Ramos (cell line): Measurements from ENCODE around the gene CD3G.

ENCODE experiments used
- in situ Hi-C: fragments of 300-500 bp; cut with MboI; formaldehyde crosslinking; loops from one replicate; pipeline ENCODE4 v1.14.3; 2022; ENCODE audit warnings: low sequenced_read_pairs; ENCODE audit not compliant: unreplicated experiment

The CD3G gene

DNA sequence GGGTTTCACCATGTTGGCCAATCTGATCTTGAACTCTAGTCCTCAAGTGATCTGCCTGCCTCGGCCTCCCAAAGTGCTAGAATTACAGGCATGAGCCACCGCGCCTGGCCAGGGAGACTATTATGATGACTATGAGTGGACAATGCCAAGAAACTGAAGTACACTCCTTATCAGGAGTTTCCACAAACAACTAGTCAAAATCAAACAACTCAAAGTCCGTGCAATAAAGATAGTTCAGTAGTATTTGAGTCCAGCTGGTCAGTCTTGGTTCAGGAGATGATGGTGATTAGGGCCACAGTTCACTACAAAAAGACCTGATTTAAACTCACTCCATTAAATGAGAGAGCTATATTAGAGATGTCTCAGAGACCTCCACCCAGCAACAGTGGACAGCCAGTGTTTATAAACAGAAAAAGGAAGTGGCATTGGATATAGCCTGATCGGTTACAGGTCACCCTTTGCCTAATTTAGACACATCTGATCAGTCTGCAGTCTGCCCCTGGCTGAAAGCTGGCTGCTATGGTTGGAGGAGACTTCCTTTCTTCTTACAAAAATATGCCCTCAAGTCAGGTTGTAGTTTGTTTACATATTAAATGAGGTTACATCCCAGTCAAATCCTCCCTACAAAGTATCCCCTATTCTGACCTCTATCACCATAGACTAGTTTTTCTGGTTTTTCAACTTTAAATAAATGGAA lies 22.6 kb upstream of the CD3G start:
- in situ Hi-C loops = no loop called here

DNA sequence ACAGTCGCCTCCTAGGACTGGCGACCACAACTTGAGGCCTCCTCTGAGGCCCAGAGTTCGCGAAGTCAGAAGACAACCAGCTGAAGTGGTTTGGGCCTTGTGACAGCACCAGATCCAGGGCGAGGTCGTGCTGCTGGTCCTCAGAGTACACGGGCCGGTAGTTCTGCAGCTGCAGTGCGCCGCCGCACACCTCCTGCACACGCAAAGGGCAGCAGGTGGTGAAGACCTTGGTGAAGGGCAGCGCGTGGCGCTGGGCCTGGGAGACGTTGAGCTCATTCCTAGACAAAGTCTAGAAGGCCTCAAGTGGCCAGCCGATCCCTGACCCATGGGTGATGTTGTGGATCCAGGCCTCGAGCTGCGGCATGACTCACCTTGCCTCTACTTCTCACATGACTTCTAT lies 21.4 kb upstream of the CD3G start:
- in situ Hi-C loops = no loop called here

- in situ Hi-C loops = no loop called here
Observed at GRCh38 chr11:118325283-118325682, 18.9 kb upstream of the CD3G start.

DNA sequence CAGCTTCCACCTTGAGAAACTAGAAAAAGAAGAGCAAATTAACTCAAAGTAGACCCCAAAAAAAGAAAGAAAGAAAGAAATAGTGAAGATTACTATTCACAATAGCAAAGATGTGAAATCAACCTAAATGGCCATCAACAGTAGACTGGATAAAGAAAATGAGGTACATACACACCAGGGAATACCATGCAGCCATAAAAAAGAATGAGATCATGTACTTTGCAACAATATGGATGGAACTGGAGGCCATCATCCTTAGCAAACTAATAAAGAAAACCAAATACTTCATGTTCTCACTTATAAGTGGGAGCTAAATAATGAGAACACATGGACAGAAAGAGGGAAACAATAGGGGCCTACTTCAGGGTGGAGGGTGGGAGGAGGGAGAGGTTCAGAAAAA lies 15.4 kb upstream of the CD3G start:
- in situ Hi-C loops = no loop called here

DNA sequence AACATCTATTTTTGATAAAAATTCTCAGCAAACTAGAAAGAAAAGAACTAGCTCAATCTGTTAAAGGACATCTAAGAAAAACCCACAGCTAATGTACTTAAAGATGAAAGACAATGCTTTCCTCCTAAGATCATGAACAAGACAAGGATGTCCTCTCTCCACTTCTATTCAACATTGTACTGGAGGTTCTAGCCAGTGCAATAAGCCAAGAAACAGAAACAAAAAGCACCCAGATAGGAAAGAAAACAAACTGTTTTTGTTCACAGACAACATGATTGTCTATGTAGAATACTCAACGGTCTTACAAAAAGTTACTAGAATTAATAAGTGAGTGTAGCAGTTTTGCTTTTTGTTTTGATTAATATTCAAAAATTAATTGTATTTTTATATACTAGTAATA lies 9.4 kb upstream of the CD3G start:
- in situ Hi-C loops = no loop called here

DNA sequence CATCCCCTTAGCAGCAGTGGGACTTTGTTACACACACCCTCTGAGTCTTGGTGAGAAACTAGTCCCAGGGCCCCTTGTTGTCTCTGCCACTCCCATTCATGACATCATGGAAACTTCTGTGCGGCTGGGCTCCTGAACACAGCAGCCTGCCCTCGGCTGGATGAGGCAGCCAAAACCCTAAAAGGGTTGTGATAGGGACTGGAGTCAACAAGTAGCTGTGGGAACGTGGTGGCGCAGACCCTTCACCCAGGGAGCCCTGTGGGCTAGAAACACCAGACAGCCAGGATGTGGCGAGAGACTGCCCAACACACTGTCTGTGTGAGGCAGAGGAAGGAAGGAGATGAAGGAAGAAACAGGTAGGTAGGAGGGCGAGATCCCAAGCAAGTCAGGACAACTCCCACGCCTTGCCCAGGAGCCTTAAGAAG lies 5.5 kb upstream of the CD3G start:
- in situ Hi-C loops = no loop called here

GRCh38 chr11:118339281-118339961 lies 4.7 kb upstream of the CD3G start:
- in situ Hi-C loops = no loop called here

- in situ Hi-C loops = no loop called here
Observed at GRCh38 chr11:118340449-118340848, 3.7 kb upstream of the CD3G start.

GRCh38 chr11:118341261-118341660 lies 2.9 kb upstream of the CD3G start:
- in situ Hi-C loops = no loop called here

- in situ Hi-C loops = no loop called here
Observed at GRCh38 chr11:118341815-118342489, 2.2 kb upstream of the CD3G start.

GRCh38 chr11:118342503-118343161 lies 1.5 kb upstream of the CD3G start, which contains the start of gene CD3D:
Gene CD3D (minus strand): TSS chr11:118342705. CDS start chr11:118342607, 98 bp downstream.
- in situ Hi-C loops = no loop called here

DNA sequence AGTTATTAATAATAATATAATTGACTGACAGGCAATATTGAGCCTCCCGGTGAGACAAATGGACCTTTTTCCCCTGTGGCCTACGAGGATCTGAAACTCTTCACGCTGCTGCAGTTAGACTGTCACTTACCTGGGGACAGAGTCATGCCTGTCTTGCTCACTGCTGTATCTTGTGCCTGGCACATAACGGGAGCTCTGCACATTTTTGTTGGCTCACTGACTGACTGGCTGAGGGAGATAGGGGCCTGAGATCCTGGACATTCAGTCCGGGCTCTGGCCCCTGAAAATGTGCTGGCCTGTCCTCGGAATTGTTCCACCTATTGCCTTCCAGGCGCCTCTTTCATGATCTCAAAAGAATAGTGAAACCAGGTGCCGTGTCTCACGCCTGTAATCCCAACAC lies 896 bp upstream of the CD3G start:
- in situ Hi-C loops = no loop called here

GRCh38 chr11:118349475-118349874 lies 5.3 kb downstream of the CD3G start:
- in situ Hi-C loops = loop anchor here (5.0 kb wide), 1 partner anchor 152 kb away; no protein-coding TSS in a partner anchor

GRCh38 chr11:118353084-118353710 lies 9.1 kb downstream of the CD3G start:
- in situ Hi-C loops = no loop called here

DNA sequence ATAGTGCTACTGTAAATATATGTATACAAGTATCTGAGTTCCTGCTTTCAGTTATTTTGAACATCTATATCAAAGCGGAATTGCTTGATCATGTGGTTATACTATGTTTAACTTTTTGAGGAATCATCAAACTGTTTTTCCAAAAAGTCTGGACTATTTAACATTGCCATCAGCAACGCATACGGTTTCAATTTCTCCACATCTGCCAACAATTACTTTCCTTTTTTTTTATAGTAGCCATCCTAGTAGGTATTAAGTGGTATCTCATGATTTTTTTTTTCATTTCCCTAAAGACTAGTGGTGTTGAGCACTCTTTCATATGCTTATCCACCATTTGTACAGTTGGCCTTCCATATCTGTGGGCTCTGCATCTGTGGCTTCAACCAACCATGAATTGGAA lies 13.9 kb downstream of the CD3G start:
- in situ Hi-C loops = no loop called here

DNA sequence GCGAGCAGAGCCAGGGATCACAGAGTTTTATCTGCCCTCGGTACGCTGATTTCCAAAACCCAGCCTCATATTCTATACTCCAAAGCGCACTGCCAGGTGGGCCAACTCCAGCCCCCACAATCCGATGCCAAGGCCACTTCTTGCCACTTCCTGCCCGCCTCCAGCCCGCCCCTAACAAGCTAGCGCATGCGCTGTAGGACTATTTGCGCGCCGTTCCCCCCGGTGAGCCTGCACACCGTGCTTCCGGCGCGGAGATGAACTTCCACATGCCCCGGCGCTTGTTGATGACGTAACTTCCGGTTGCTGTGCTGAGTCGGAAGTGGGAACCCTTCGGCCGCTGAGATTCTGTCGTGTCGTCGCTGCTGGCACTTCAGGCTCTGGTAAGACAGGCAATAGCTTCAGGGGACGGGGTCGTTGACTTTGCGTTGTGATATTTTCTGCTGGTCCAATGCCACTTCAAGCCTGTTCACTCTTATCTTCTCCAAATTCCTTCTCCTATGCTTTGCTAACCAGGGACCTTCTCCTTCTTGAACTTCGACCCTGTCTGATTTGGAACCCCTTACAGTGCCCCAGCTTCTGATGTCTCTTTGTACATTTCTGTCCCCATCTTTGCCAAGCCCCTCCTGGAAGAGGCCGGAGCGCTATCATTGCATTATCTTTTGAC lies 15.3 kb downstream of the CD3G start, which contains the start of gene UBE4A:
Gene UBE4A (plus strand): TSS at position 306 of the 664 bp plus-strand sequence. CDS start 5,481 bp downstream, outside the sequence.
- in situ Hi-C loops = no loop called here

- in situ Hi-C loops = no loop called here
Observed at GRCh38 chr11:118364956-118365615, 20.9 kb downstream of the CD3G start.

- in situ Hi-C loops = no loop called here
Observed at GRCh38 chr11:118366287-118366686, 22.1 kb downstream of the CD3G start.

DNA sequence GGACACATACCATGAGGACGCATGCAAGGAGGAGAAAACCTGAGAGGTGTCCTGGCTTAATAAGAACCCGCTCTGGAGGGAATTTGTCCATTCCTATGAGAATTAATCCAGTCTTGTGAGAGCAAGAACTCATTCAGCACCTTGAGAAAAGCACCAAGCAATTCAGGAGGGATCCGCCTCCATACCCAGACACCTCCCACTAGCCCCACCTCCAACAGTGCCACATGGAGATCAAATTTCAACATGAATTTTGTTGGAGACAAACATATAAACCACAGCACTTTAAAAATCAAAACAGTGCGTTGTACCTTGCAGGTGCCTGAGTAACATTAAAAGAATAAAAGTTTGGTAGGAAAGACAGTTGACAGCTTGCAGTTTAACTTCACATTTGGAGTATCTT lies 26.6 kb downstream of the CD3G start:
- in situ Hi-C loops = loop anchor here (10.0 kb wide), 1 partner anchor 124 kb away; no protein-coding TSS in a partner anchor
